Prostate gland (tissue), 2 donors: ENCODE results near the gene ZBTB47. TPM values are rescaled to one million over a fixed set of nuclear protein-coding genes. Genes with fewer than 3 reads are reported as not detected.

ENCODE experiments used
- DNase-seq: peaks from one replicate; pipeline ENCODE4 v3.0.0-alpha.2; 2019; ENCODE audit warnings: low spot score
- H3K27ac ChIP-seq, 2 donors: fragments of 200-600 bp; sonication (generic); 2 replicates each; pipeline ENCODE4 v1.5.1; 2017 to 2019
- H3K27me3 ChIP-seq: fragments of 200-600 bp; sonication (generic); replicated peaks from 2 replicates; pipeline ENCODE4 v1.5.1; 2019; ENCODE audit not compliant: insufficient read depth
- H3K36me3 ChIP-seq, 2 donors: fragments of 200-600 bp; sonication (generic); 1 replicate in 1 of 2; 2 replicates in 1 of 2; pipeline versions ENCODE4 v1.5.1 to v1.8.1; 2017 to 2019
- H3K4me1 ChIP-seq: fragments of 200-600 bp; sonication (generic); replicated peaks from 2 replicates; pipeline ENCODE4 v1.5.1; 2019
- H3K4me3 ChIP-seq, 2 donors: fragments of 200-600 bp; sonication (generic); 2 replicates each; pipeline ENCODE4 v1.5.1; 2017 to 2019
- H3K9me3 ChIP-seq: fragments of 200-600 bp; sonication (generic); 2 replicates; pipeline ENCODE4 v1.5.1; 2017
- POLR2A ChIP-seq: fragments of 450-650 bp; IDR thresholded peaks from one replicate; pipeline ENCODE4 v1.6.1; 2016; ENCODE audit warnings: antibody characterized with exemption, mild to moderate bottlenecking
- POLR2AphosphoS5 ChIP-seq: sonication (generic); formaldehyde crosslinking; IDR thresholded peaks from one replicate; pipeline ENCODE4 v1.6.1; 2017; ENCODE audit warnings: antibody characterized with exemption
- WGBS: methylation state at CpG from one replicate; pipeline ENCODE4 v1.1.5; 2018; 5-methylcytosine and 5-hydroxymethylcytosine counted together
- intact Hi-C: fragments of 100-400 bp; cut with DNase I; formaldehyde crosslinking; loops from one replicate; pipeline ENCODE4 v1.14.2; 2022
- total RNA-seq, 2 donors: library from RNA; depleted of rRNA; stranded (reverse); fragments of >200 nt; gene quantifications; one replicate each; pipeline ENCODE4 v1.1.0, GENCODE V29; 2016
- TF ChIP-seq, protein P1 (sequence below), 4 experiments: fragments of 200-600 bp in 2 of 4; fragments of 450-650 bp in 2 of 4; sonication (generic) in 2 of 4; IDR thresholded peaks; 1 replicate in 3 of 4; 2 replicates in 1 of 4; pipeline ENCODE4 v1.5.1; 2016 to 2019; ENCODE audit warnings: antibody characterized with exemption in 4 of 4, mild to moderate bottlenecking in 2 of 4, moderate library complexity in 2 of 4

ZBTB47 gene
- total RNA-seq, 2 donors from 2014 or later: 22.1 to 38.0 TPM

DNA sequence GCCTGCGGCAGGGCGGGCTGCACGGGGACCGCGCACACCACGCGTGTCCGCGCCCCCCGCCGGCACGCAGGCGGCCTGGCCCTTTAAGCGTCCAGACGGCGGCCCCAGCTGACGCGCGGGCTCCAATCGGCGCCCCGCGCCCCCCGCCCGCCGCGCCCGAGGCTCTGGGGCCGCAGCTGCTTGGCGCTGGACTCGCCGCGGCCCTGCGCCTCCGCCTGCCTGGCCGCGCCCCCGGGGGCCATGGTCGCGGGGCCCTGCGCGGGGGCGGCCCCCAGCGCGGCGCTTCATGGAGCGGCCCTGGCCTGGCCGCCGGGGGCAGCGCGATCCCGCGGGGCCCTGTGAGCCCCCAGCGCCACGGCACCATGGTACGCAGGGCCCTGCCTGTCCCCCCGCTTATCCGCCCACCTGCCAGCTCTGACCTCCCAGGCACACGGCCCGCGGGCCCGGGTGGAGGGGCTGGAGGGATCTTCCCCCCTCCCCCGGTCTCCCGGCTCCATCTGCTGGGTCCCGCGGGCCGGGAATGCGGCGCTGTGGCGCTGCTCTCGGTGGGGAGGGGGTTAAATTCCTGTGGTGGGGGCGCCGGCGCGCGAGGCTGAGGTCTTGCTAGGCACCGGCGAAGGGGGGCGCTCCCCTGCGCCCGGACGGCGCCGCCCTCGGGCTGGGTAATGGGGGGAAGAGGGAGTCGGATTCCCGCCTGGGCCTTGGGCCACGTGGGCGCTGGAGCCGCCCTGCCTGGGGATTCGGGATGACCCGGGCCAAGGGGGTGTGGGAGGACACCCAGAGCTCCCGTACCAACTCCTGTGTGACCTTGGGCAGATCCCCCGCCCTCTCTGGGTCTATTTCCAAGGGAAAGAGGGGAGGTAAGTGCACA, 1.1 kb downstream of the ZBTB47 start:
- WGBS: 3% methylated on average over 55 of the region's 94 CpGs
- Histone ChIP-seq H3K27me3 (no peaks in the 10 kb centered on the region), H3K4me3 (peak overlapping the region; percentile 64 to 68), H3K9me3 (no peaks in the 10 kb centered on the region), H3K4me1 (no peaks in the 10 kb centered on the region), H3K36me3 (no peaks in the 10 kb centered on the region), H3K27ac (peak overlapping the region; percentile 85 to 90)
- no peak for DNase-seq
- intact Hi-C loops: loop anchor here (2.0 kb wide), 1 partner anchor 92 kb away; no protein-coding TSS in a partner anchor
- TF ChIP-seq POLR2AphosphoS5 (no peak), POLR2A (peak; percentile 15)
- TF ChIP-seq, protein P1, sequence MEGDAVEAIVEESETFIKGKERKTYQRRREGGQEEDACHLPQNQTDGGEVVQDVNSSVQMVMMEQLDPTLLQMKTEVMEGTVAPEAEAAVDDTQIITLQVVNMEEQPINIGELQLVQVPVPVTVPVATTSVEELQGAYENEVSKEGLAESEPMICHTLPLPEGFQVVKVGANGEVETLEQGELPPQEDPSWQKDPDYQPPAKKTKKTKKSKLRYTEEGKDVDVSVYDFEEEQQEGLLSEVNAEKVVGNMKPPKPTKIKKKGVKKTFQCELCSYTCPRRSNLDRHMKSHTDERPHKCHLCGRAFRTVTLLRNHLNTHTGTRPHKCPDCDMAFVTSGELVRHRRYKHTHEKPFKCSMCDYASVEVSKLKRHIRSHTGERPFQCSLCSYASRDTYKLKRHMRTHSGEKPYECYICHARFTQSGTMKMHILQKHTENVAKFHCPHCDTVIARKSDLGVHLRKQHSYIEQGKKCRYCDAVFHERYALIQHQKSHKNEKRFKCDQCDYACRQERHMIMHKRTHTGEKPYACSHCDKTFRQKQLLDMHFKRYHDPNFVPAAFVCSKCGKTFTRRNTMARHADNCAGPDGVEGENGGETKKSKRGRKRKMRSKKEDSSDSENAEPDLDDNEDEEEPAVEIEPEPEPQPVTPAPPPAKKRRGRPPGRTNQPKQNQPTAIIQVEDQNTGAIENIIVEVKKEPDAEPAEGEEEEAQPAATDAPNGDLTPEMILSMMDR (IDR thresholded peaks at IDR 0.05): peak in 1 of 4 experiments; percentile 5

- no peaks in the 10 kb centered on the region for H3K27me3 ChIP-seq
- intact Hi-C loops: loop anchor here (2.0 kb wide), 1 partner anchor 91 kb away; no protein-coding TSS in a partner anchor
- no peaks in the 10 kb centered on the region for H3K9me3 ChIP-seq
- peak overlapping the region; percentile 64 to 68 for H3K4me3 ChIP-seq
- TF ChIP-seq POLR2A: no peak
- TF ChIP-seq, protein P1 (IDR thresholded peaks at IDR 0.05): no peak
- no peak for TF ChIP-seq POLR2AphosphoS5
- WGBS: 50% methylated on average over 4 of the region's 4 CpGs
- no peak for DNase-seq
- no peaks in the 10 kb centered on the region for H3K36me3 ChIP-seq
- peak overlapping the region; percentile 85 to 90 for H3K27ac ChIP-seq
- H3K4me1 ChIP-seq: no peaks in the 10 kb centered on the region
Observed at GRCh38 chr3:42655331-42655888, 1.9 kb downstream of the ZBTB47 start.

DNA sequence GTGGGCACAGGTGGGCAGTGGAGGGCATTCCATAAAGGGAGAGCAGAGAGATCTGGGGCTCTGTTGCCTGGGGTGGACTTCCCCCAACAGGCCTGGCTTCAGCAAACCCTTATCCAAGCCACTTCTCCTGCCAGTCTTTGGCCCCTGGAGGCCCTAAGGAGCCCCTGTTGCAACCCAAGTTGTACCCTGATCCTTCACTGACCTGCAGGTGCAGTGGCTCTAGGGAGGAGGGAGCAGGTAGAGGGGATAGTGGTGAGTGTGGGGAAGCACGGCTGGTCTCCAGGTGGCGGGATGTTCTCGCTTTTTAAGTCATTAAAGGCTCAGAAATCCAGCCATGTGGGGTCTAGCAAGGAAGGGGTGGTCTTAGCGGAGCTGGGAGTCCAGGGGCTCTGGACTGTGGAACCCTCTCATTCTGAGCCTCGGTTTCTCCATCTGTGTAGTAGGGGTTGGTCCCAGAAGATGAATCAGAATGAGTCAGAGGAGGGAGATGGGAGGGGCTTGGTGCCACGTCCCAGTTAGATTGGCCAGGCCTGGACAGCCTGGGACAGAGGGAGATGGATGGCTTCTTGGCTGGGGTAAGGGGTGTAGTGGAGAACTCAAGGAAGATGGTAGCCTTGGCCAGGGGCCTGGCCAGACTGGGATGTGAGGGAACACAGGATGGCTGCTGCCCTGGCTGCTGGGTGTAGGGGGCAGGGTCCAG, 2.6 kb downstream of the ZBTB47 start:
- intact Hi-C loops: loop anchor here (2.0 kb wide), 1 partner anchor 91 kb away; no protein-coding TSS in a partner anchor
- TF ChIP-seq POLR2A (no peak), POLR2AphosphoS5 (no peak)
- TF ChIP-seq, protein P1 (IDR thresholded peaks at IDR 0.05): no peak
- Histone ChIP-seq H3K27me3 (no peaks in the 10 kb centered on the region), H3K4me3 (no peak overlapping the region), H3K9me3 (no peaks in the 10 kb centered on the region), H3K36me3 (no peaks in the 10 kb centered on the region), H3K27ac (peak overlapping the region; percentile 31 to 85), H3K4me1 (no peaks in the 10 kb centered on the region)
- WGBS: 76% methylated on average over 6 of the region's 6 CpGs
- no peak for DNase-seq

DNA sequence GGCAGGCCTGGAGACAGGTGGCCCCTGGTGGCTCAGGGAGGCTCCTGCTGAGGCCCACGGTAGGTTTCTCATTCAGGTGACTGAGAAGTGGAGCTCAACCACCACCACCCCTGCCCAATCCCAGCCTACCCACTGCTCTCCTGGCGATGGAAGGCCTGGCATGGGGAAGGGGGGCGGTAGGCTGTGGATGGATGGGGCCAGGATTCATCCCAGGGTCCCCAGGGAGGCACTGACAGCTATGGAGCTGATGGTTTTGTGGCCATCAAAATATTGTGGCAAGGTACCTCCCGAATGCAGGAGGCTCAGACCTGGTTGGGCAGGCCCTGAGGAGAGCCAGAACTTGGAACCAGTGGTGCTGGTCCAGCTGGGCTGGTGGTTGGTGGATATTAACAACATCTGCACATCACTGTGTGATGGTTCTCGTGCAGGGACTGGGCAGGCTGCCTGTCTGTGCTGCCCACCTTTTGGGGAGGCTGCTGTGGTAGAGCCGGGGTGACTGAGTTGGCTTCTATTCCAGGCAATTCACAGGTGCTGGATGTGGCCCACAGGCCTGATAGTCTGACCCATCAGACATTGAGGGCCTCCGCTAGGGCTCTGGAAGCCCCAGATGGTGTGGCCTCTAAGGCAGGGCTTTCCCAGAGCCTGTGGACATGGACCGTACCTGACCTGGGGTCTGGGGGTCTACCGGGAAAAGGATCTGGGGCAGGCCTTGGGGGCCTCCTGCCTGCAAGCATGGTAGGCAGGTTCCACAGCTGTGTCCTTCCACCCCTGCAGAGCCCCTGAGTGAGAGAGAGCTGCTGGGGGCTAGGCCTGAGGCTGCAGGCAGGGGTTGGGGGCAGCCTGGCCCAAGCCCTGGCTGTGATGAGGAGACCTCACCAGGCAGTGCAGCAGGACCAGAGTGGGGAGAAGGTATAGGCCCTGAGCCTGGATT, 3.4 kb downstream of the ZBTB47 start:
- WGBS: 83% methylated on average over 9 of the region's 9 CpGs
- no peak overlapping the region for H3K4me3 ChIP-seq
- H3K36me3 ChIP-seq: no peaks in the 10 kb centered on the region
- no peak for DNase-seq
- TF ChIP-seq POLR2AphosphoS5 (no peak), POLR2A (no peak)
- TF ChIP-seq, protein P1 (IDR thresholded peaks at IDR 0.05): no peak
- peak overlapping the region in 1 of 2 donors; percentile 14 for H3K27ac ChIP-seq
- no peaks in the 10 kb centered on the region for H3K27me3 ChIP-seq
- intact Hi-C loops: no loop called here
- H3K4me1 ChIP-seq: no peaks in the 10 kb centered on the region
- H3K9me3 ChIP-seq: no peaks in the 10 kb centered on the region
